ENCODE data around the gene FAM169A. TPM values are rescaled to one million over a fixed set of nuclear protein-coding genes. Genes with fewer than 3 reads are reported as not detected.
A peak's percentile ranks its signal among the peaks of the same experiment; 100 is the strongest.
"Not testable (repeated sequence)": the region's sequence is repeated elsewhere in the genome, so short reads cannot be mapped to it uniquely, and the experiment has no call there.

The FAM169A gene
- total and polyA plus RNA-seq, 7 experiments from 2014 or later: 2.3 to 22.4 (median 14.2) TPM

- POLR2A ChIA-PET; H3K27me3 ChIP-seq (ENCODE audit: control insufficient read depth in 2 of 2, insufficient read depth in 2 of 2, low read length in 2 of 2); DNase-seq; H3K9me3 ChIP-seq (ENCODE audit: control insufficient read depth in 2 of 3, low read length in 3 of 3); H3K27me3 Mint-ChIP-seq; H3K4me3 Mint-ChIP-seq; H3K27ac Mint-ChIP-seq; H3K27ac ChIP-seq (ENCODE audit: low read depth, low read length); intact Hi-C loops (cut with micrococcal nuclease); H3K4me3 ChIP-seq (ENCODE audit: low read length); ATAC-seq; H3K4me1 Mint-ChIP-seq; H3K4me1 ChIP-seq (ENCODE audit: control insufficient read depth in 2 of 2, insufficient read depth in 2 of 2, low read length in 2 of 2); H3K9me3 Mint-ChIP-seq: not testable (repeated sequence)
- H3K36me3 ChIP-seq (ENCODE audit: control insufficient read depth in 2 of 3, insufficient read depth in 3 of 3, low read length in 3 of 3): peaks cover 0 to 32% (median 3%) of the 10 kb centered on the region in 3 experiments
- H3K36me3 Mint-ChIP-seq: peaks cover 2 to 70% (median 41%) of the 10 kb centered on the region in 5 donors
- CTCF ChIA-PET: interaction anchor here (0.6 kb wide), 1 partner anchor 33 kb away, joined by 3 read pairs; no protein-coding TSS in a partner anchor
These were observed 74.5 kb downstream of the FAM169A start for GRCh38 chr5:74791669-74792068.

GRCh38 chr5:74787424-74787823 lies 78.8 kb downstream of the FAM169A start:
- Mint-ChIP-seq H3K4me3 (no peak overlapping the region), H3K36me3 (peaks cover 0 to 55% (median 31%) of the 10 kb centered on the region in 5 donors), H3K9me3 (no peaks in the 10 kb centered on the region), H3K27ac (peak overlapping the region in 3 of 9 donors; percentile 22 to 36 (median 32)), H3K27me3 (no peaks in the 10 kb centered on the region), H3K4me1 (no peaks in the 10 kb centered on the region)
- ATAC-seq (no peak), DNase-seq (no peak)
- CTCF ChIA-PET: interaction anchor here (0.6 kb wide), 1 partner anchor 29 kb away, joined by 3 read pairs; no protein-coding TSS in a partner anchor
- intact Hi-C loops (cut with micrococcal nuclease): no loop called here
- Histone ChIP-seq H3K27me3 (ENCODE audit: control insufficient read depth in 2 of 2, insufficient read depth in 2 of 2, low read length in 2 of 2) (no peaks in the 10 kb centered on the region), H3K4me1 (ENCODE audit: control insufficient read depth in 2 of 2, insufficient read depth in 2 of 2, low read length in 2 of 2) (no peaks in the 10 kb centered on the region), H3K4me3 (ENCODE audit: low read length) (no peak overlapping the region), H3K36me3 (ENCODE audit: control insufficient read depth in 2 of 3, insufficient read depth in 3 of 3, low read length in 3 of 3) (peaks cover 0 to 34% (median 3%) of the 10 kb centered on the region in 3 experiments), H3K9me3 (ENCODE audit: control insufficient read depth in 2 of 3, low read length in 3 of 3) (no peaks in the 10 kb centered on the region), H3K27ac (ENCODE audit: low read depth, low read length) (no peak overlapping the region)
- POLR2A ChIA-PET: no interaction called here

GRCh38 chr5:74786851-74787250 lies 79.3 kb downstream of the FAM169A start:
- Histone ChIP-seq H3K36me3 (ENCODE audit: control insufficient read depth in 2 of 3, insufficient read depth in 3 of 3, low read length in 3 of 3) (peaks cover 0 to 30% (median 3%) of the 10 kb centered on the region in 3 experiments), H3K9me3 (ENCODE audit: control insufficient read depth in 2 of 3, low read length in 3 of 3) (no peaks in the 10 kb centered on the region), H3K27ac (ENCODE audit: low read depth, low read length) (no peak overlapping the region), H3K4me3 (ENCODE audit: low read length) (no peak overlapping the region), H3K27me3 (ENCODE audit: control insufficient read depth in 2 of 2, insufficient read depth in 2 of 2, low read length in 2 of 2) (no peaks in the 10 kb centered on the region), H3K4me1 (ENCODE audit: control insufficient read depth in 2 of 2, insufficient read depth in 2 of 2, low read length in 2 of 2) (no peaks in the 10 kb centered on the region)
- Mint-ChIP-seq H3K4me3 (no peak overlapping the region), H3K27me3 (no peaks in the 10 kb centered on the region), H3K36me3 (peaks cover 0 to 50% (median 25%) of the 10 kb centered on the region in 5 donors), H3K27ac (peak overlapping the region in 3 of 9 donors; percentile 22 to 36 (median 32)), H3K4me1 (no peaks in the 10 kb centered on the region), H3K9me3 (no peaks in the 10 kb centered on the region)
- intact Hi-C loops (cut with micrococcal nuclease): no loop called here
- ATAC-seq: no peak
- ChIA-PET CTCF (interaction anchor here (0.6 kb wide), 1 partner anchor 29 kb away, joined by 3 read pairs; no protein-coding TSS in a partner anchor), POLR2A (no interaction called here)
- no peak for DNase-seq

GRCh38 chr5:74778609-74779008 lies 87.6 kb downstream of the FAM169A start:
- no peak overlapping the region for H3K27ac ChIP-seq (ENCODE audit: low read depth, low read length)
- Mint-ChIP-seq H3K4me3 (no peak overlapping the region), H3K9me3 (no peaks in the 10 kb centered on the region), H3K27me3 (no peaks in the 10 kb centered on the region), H3K27ac (peak overlapping the region in 3 of 9 donors; percentile 2 to 21 (median 3)), H3K4me1 (peaks cover 0 to 2% (median 0%) of the 10 kb centered on the region in 7 donors), H3K36me3 (peaks cover 0 to 17% (median 6%) of the 10 kb centered on the region in 5 donors)
- H3K4me1 ChIP-seq (ENCODE audit: control insufficient read depth in 2 of 2, insufficient read depth in 2 of 2, low read length in 2 of 2): no peaks in the 10 kb centered on the region
- H3K27me3 ChIP-seq (ENCODE audit: control insufficient read depth in 2 of 2, insufficient read depth in 2 of 2, low read length in 2 of 2): no peaks in the 10 kb centered on the region
- ATAC-seq (no peak), DNase-seq (no peak)
- H3K9me3 ChIP-seq (ENCODE audit: control insufficient read depth in 2 of 3, low read length in 3 of 3): no peaks in the 10 kb centered on the region
- ChIA-PET CTCF (no interaction called here), POLR2A (no interaction called here)
- intact Hi-C loops (cut with micrococcal nuclease): no loop called here
- peaks cover 6 to 31% (median 10%) of the 10 kb centered on the region in 3 experiments for H3K36me3 ChIP-seq (ENCODE audit: control insufficient read depth in 2 of 3, insufficient read depth in 3 of 3, low read length in 3 of 3)
- no peak overlapping the region for H3K4me3 ChIP-seq (ENCODE audit: low read length)

- H3K9me3 ChIP-seq (ENCODE audit: control insufficient read depth in 2 of 3, low read length in 3 of 3): no peaks in the 10 kb centered on the region
- Mint-ChIP-seq H3K9me3 (no peaks in the 10 kb centered on the region), H3K4me1 (peaks cover 6 to 22% (median 20%) of the 10 kb centered on the region in 7 donors), H3K36me3 (peaks cover 0 to 23% (median 19%) of the 10 kb centered on the region in 5 donors), H3K27me3 (no peaks in the 10 kb centered on the region), H3K27ac (peak overlapping the region in 1 of 9 donors; percentile 43), H3K4me3 (no peak overlapping the region)
- H3K27ac ChIP-seq (ENCODE audit: low read depth, low read length): no peak overlapping the region
- intact Hi-C loops (cut with micrococcal nuclease): no loop called here
- DNase-seq: no peak
- CTCF ChIA-PET: no interaction called here
- peaks cover 0 to 52% (median 15%) of the 10 kb centered on the region in 3 experiments for H3K36me3 ChIP-seq (ENCODE audit: control insufficient read depth in 2 of 3, insufficient read depth in 3 of 3, low read length in 3 of 3)
- H3K27me3 ChIP-seq (ENCODE audit: control insufficient read depth in 2 of 2, insufficient read depth in 2 of 2, low read length in 2 of 2): no peaks in the 10 kb centered on the region
- H3K4me3 ChIP-seq (ENCODE audit: low read length): no peak overlapping the region
- H3K4me1 ChIP-seq (ENCODE audit: control insufficient read depth in 2 of 2, insufficient read depth in 2 of 2, low read length in 2 of 2): peaks cover 10% of the 10 kb centered on the region in 2 donors
- POLR2A ChIA-PET: no interaction called here
- ATAC-seq: no peak
These were observed 93.8 kb downstream of the FAM169A start for GRCh38 chr5:74772359-74772758.

- intact Hi-C loops (cut with micrococcal nuclease): loop anchor here (1.0 to 10.0 kb wide), 19 partner anchors 82 to 1489 kb away; partner anchors contain the start of genes ANKRA2 (in 2 of the 2), BTF3 (in 2 of the 2), CERT1 (in 2 of the 2) and HEXB (in 2 of the 2)
These were observed 98.6 kb downstream of the FAM169A start for GRCh38 chr5:74767579-74767913.

More at GRCh38 chr5:74767579-74767913, 98.6 kb downstream of the FAM169A start:
- Histone ChIP-seq H3K27me3 (ENCODE audit: control insufficient read depth in 2 of 2, insufficient read depth in 2 of 2, low read length in 2 of 2) (no peaks in the 10 kb centered on the region), H3K4me3 (ENCODE audit: low read length) (peak overlapping the region; percentile 98), H3K36me3 (ENCODE audit: control insufficient read depth in 2 of 3, insufficient read depth in 3 of 3, low read length in 3 of 3) (peaks cover 5 to 36% (median 9%) of the 10 kb centered on the region in 3 experiments), H3K4me1 (ENCODE audit: control insufficient read depth in 2 of 2, insufficient read depth in 2 of 2, low read length in 2 of 2) (peaks cover 22% of the 10 kb centered on the region in 2 donors), H3K9me3 (ENCODE audit: control insufficient read depth in 2 of 3, low read length in 3 of 3) (no peaks in the 10 kb centered on the region), H3K27ac (ENCODE audit: low read depth, low read length) (peak overlapping the region; percentile 81)
- no peaks in the 10 kb centered on the region for H3K9me3 Mint-ChIP-seq
- DNase-seq: peak in 1 of 9 donors; percentile 40
- peak overlapping the region; percentile 97 to 100 (median 99) for H3K4me3 Mint-ChIP-seq
- H3K27ac Mint-ChIP-seq: peak overlapping the region; percentile 95 to 99 (median 98)
- ChIA-PET POLR2A (interaction anchor here (1.0 to 1.3 kb wide), 5 partner anchors 8 to 285 kb away, joined by 3 to 5 read pairs (median 3); partner anchors contain the start of gene GCNT4), CTCF (interaction anchor here (0.5 to 0.9 kb wide), 4 partner anchors 9 to 465 kb away, joined by 3 to 4 read pairs (median 3); no protein-coding TSS in a partner anchor)
- peaks cover 12 to 52% (median 37%) of the 10 kb centered on the region in 7 donors for H3K4me1 Mint-ChIP-seq
- ATAC-seq: no peak
- peaks cover 6 to 18% (median 14%) of the 10 kb centered on the region in 5 donors for H3K36me3 Mint-ChIP-seq
- H3K27me3 Mint-ChIP-seq: no peaks in the 10 kb centered on the region

All from naive thymus-derived CD4-positive, alpha-beta T cell (primary cell).